Measurements from ENCODE around the gene PDE4D. TPM values are rescaled to one million over a fixed set of nuclear protein-coding genes. Genes with fewer than 3 reads are reported as not detected.
A peak's percentile ranks its signal among the peaks of the same experiment; 100 is the strongest.

PDE4D gene
- total RNA-seq, 1 donor from 2014 or later: 11.8 TPM

DNA sequence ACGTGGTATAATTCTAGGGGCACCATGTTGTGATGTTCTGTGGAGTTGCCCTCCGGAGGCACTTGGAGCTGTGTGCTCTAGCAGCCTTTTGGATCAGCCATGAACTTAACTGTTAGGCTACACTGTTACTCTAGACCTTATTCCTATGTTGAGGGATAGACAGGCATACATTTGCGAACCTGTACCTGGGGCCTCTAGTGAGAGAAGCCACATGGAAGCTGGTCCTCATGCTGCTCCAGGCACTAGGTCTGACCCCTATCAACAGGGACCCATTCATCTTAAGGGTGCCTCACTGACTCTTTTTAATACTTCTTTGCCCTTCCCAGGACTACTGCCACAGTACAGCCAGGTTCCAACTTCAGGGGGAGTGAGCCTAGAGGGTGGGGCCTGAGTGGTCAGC, 715.9 kb downstream of the PDE4D start:
- Mint-ChIP-seq H3K4me3 (no peak overlapping the region), H3K9me3 (no peaks in the 10 kb centered on the region), H3K4me1 (peaks cover 3% of the 10 kb centered on the region), H3K27ac (ENCODE audit: unreplicated experiment) (no peak overlapping the region), H3K36me3 (ENCODE audit: low read depth) (no peaks in the 10 kb centered on the region), H3K27me3 (ENCODE audit: low read depth) (no peaks in the 10 kb centered on the region)
- TF ChIP-seq, protein P1, sequence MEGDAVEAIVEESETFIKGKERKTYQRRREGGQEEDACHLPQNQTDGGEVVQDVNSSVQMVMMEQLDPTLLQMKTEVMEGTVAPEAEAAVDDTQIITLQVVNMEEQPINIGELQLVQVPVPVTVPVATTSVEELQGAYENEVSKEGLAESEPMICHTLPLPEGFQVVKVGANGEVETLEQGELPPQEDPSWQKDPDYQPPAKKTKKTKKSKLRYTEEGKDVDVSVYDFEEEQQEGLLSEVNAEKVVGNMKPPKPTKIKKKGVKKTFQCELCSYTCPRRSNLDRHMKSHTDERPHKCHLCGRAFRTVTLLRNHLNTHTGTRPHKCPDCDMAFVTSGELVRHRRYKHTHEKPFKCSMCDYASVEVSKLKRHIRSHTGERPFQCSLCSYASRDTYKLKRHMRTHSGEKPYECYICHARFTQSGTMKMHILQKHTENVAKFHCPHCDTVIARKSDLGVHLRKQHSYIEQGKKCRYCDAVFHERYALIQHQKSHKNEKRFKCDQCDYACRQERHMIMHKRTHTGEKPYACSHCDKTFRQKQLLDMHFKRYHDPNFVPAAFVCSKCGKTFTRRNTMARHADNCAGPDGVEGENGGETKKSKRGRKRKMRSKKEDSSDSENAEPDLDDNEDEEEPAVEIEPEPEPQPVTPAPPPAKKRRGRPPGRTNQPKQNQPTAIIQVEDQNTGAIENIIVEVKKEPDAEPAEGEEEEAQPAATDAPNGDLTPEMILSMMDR (conservative IDR thresholded peaks at IDR 0.05): no peak
- DNase-seq (ENCODE audit: low read depth, low spot score): no peak

DNA sequence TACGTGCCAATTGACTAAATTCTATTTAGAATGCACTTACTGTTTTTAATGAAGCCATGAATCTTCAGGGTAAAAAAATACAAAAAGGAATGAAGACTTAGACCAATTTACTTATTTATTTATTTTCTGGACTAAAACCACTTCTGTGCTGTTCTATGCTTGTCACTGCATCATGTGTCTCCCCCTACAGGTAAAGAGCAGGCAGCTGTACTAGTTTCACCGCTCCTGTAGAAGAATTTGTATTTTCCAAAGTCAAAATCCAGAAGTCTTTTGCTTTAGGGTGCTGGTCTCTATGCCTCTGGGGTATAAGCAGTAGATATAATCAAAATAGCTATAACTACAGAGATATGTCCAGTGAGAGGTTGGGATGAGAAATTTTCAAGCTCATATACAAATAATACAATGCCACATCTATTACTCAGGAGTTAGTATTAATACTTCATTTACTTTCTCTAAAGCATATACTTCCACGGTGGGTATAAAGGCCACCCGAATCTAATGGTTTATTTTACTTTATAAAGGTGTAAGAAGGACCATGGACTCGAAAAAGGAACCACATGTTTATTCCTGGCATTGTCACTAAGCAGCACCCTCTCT, 719.2 kb downstream of the PDE4D start:
- H3K4me3 Mint-ChIP-seq: no peak overlapping the region
- TF ChIP-seq, protein P1 (conservative IDR thresholded peaks at IDR 0.05): peak; percentile 92
- no peaks in the 10 kb centered on the region for H3K27me3 Mint-ChIP-seq (ENCODE audit: low read depth)
- H3K27ac Mint-ChIP-seq (ENCODE audit: unreplicated experiment): no peak overlapping the region
- H3K36me3 Mint-ChIP-seq (ENCODE audit: low read depth): no peaks in the 10 kb centered on the region
- no peaks in the 10 kb centered on the region for H3K4me1 Mint-ChIP-seq
- H3K9me3 Mint-ChIP-seq: no peaks in the 10 kb centered on the region
- no peak for DNase-seq (ENCODE audit: low read depth, low spot score)

DNA sequence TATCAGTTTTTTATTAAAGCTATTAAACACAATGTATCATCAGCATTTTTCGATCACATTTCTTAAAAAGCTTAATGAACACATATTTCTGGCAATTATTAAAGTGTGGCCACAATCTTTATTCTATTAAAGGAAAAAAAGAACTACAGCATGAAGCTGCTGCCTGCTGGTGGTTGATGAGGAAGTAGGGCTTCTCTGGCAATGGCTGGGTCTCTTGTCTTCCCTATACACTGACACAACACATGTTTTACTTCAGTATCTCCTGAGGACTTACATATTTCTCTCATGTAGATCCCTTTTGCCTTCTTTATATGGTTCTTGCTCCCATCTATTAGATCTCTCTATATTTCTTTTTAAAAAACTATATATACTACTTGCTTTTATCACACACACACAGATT, 719.9 kb downstream of the PDE4D start:
- Mint-ChIP-seq H3K9me3 (no peaks in the 10 kb centered on the region), H3K27me3 (ENCODE audit: low read depth) (no peaks in the 10 kb centered on the region), H3K36me3 (ENCODE audit: low read depth) (no peaks in the 10 kb centered on the region), H3K4me3 (no peak overlapping the region), H3K4me1 (no peaks in the 10 kb centered on the region), H3K27ac (ENCODE audit: unreplicated experiment) (no peak overlapping the region)
- TF ChIP-seq, protein P1 (conservative IDR thresholded peaks at IDR 0.05): no peak
- no peak for DNase-seq (ENCODE audit: low read depth, low spot score)

DNA sequence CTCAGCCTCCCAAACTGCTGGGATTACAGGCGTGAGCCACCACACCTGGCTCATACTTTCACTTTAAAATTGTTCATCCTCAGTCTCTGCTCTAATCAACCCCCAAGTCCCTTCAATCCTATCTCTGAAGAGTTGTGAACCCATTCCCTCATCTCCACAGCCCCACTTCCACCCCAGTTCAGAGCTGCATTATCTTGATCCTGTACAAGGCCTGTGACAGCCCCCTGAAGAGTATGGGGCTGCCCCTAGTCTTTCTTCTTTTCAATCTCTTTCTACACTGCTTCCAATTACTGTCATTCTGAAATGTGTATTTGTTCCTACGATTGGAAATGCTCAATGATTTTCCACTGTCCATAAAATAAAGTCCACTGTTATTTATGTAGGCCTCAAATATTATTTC, 722.4 kb downstream of the PDE4D start:
- TF ChIP-seq, protein P1 (conservative IDR thresholded peaks at IDR 0.05): no peak
- H3K4me3 Mint-ChIP-seq: no peak overlapping the region
- no peaks in the 10 kb centered on the region for H3K36me3 Mint-ChIP-seq (ENCODE audit: low read depth)
- no peaks in the 10 kb centered on the region for H3K27me3 Mint-ChIP-seq (ENCODE audit: low read depth)
- H3K9me3 Mint-ChIP-seq: no peaks in the 10 kb centered on the region
- DNase-seq (ENCODE audit: low read depth, low spot score): no peak
- H3K27ac Mint-ChIP-seq (ENCODE audit: unreplicated experiment): no peak overlapping the region
- no peaks in the 10 kb centered on the region for H3K4me1 Mint-ChIP-seq

DNA sequence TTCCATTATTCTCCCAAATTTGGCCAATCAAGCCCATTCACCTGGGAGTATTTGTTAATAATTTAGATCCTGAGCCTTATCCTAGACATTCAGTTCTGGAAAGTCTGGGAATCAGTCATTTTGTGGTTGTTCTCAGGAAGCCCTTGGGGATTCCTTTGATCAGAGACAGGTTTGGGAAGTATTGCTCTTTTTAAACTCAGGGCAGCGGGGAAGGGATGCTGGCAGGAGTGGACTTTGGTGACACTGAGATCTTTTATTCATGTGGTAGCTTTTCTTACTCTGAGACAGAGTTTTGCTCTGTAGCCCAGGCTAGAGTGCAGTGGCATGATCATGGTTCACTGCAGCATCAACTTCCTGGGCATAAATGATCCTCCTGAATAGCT, 723.8 kb downstream of the PDE4D start:
- TF ChIP-seq, protein P1 (conservative IDR thresholded peaks at IDR 0.05): no peak
- Mint-ChIP-seq H3K4me1 (no peaks in the 10 kb centered on the region), H3K9me3 (no peaks in the 10 kb centered on the region), H3K27me3 (ENCODE audit: low read depth) (no peaks in the 10 kb centered on the region), H3K27ac (ENCODE audit: unreplicated experiment) (no peak overlapping the region), H3K36me3 (ENCODE audit: low read depth) (no peaks in the 10 kb centered on the region), H3K4me3 (no peak overlapping the region)
- no peak for DNase-seq (ENCODE audit: low read depth, low spot score)
